ENCODE data around the gene NUP160. TPM values are rescaled to one million over a fixed set of nuclear protein-coding genes. Genes with fewer than 3 reads are reported as not detected.
A peak's percentile ranks its signal among the peaks of the same experiment; 100 is the strongest.
"Not testable (repeated sequence)": the region's sequence is repeated elsewhere in the genome, so short reads cannot be mapped to it uniquely, and the experiment has no call there.

The NUP160 gene
- total RNA-seq = 10 to 100 TPM; 36.5 to 53.6 (median 39.7) TPM

DNA sequence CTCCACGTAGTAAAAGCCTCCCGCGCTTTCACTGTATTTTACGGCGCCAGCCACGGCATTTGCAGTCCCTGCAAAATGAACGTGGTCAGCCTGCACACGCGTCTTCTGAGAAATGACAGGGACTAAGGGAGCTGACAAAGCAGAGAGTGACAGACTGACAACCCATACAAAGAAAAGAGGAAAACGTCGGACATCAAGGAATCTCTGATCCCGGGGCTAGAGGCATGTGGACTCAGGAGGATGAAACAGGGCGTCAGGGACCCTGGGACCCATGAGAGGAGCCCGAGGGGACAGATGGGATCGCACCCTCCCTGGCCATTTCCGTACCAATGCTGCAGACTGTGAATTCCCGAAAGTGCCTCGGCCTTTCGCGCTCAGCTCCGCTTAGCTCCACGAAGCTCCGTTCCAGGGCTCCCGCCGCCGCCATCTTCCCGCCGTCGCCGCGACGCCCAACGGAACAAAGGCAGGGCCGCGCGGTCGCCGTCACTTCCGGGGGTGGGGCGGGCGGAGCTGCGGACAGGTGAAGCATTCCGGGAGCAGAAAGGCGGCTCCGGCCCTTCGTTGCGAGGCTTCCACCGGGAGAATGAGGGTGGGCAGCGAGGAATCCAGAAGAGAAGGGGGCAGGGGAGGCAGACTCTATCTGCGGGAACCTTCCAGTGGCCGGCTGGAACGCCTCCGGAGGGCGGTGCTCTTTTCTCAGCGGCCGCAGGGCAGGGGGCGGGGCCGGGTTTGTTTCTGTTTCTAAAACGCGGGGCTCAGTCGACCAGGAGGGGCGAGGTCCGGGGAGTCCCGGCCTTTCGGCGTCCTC lies at the start of gene NUP160:
Gene NUP160 (minus strand): TSS at position 459 of the 808 bp plus-strand sequence. CDS start 32 bp downstream, at position 427.
- H3K27me3 ChIP-seq = no peaks in the 10 kb centered on the region
- H3K27ac ChIP-seq = peak within 1 kb of the TSS; percentile 82 to 98 (median 94)
- peaks cover 17 to 24% of the 10 kb centered on the region in 2 donors for H3K4me1 ChIP-seq
- H3K9me3 ChIP-seq = no peaks in the 10 kb centered on the region
- no peaks in the 10 kb centered on the region for H3K36me3 ChIP-seq
- peak; percentile 89 to 90 for DNase-seq
- intact Hi-C loops (cut with DNase I) = no loop called here
- TF ChIP-seq, protein P1, sequence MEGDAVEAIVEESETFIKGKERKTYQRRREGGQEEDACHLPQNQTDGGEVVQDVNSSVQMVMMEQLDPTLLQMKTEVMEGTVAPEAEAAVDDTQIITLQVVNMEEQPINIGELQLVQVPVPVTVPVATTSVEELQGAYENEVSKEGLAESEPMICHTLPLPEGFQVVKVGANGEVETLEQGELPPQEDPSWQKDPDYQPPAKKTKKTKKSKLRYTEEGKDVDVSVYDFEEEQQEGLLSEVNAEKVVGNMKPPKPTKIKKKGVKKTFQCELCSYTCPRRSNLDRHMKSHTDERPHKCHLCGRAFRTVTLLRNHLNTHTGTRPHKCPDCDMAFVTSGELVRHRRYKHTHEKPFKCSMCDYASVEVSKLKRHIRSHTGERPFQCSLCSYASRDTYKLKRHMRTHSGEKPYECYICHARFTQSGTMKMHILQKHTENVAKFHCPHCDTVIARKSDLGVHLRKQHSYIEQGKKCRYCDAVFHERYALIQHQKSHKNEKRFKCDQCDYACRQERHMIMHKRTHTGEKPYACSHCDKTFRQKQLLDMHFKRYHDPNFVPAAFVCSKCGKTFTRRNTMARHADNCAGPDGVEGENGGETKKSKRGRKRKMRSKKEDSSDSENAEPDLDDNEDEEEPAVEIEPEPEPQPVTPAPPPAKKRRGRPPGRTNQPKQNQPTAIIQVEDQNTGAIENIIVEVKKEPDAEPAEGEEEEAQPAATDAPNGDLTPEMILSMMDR (IDR thresholded peaks at IDR 0.05) = peak in 1 of 6 experiments; percentile 5
- peak; percentile 66 to 94 for TF ChIP-seq POLR2A (IDR thresholded peaks at IDR 0.05)
- 0 to 2% methylated on average over 30 to 65 of the region's 66 CpGs for WGBS, 2 donors
- peak within 1 kb of the TSS; percentile 53 to 79 (median 57) for H3K4me3 ChIP-seq (replicated peaks in 1 of 3)

GRCh38 chr11:47896199-47896598 lies 48.0 kb upstream of the NUP160 start:
- 96 to 99% methylated on average over 7 of the region's 7 CpGs for WGBS, 2 donors
- Histone ChIP-seq H3K4me1 (peaks cover 2% of the 10 kb centered on the region in 2 donors), H3K27me3 (no peaks in the 10 kb centered on the region), H3K36me3 (no peaks in the 10 kb centered on the region), H3K9me3 (no peaks in the 10 kb centered on the region), H3K4me3 (replicated peaks in 1 of 3) (no peak overlapping the region), H3K27ac (no peak overlapping the region)
- DNase-seq = no peak
- TF ChIP-seq POLR2A (IDR thresholded peaks at IDR 0.05) = no peak
- TF ChIP-seq, protein P1 (IDR thresholded peaks at IDR 0.05) = no peak
- intact Hi-C loops (cut with DNase I) = no loop called here

DNA sequence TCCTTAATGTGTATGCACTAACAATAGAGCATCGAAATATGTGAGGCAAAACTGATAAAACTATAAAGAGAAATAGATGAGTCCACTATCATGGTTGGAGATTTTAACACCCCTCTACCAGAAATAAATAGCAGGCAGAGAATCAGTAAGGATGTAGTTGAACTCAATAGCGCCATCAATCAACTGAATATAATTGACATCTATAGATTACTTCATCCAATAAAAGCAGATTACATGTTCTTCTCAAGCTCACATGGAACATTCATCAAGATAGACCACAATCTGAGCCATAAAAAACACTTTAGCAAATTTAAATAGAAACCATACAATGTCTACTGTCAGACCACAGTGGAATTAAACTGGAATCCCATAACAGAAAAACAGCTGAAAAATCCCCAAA lies 46.9 kb upstream of the NUP160 start:
- WGBS, 2 donors = 90 to 93% methylated on average over 2 of the region's 2 CpGs
- Histone ChIP-seq H3K4me3 (replicated peaks in 1 of 3) (no peak overlapping the region), H3K9me3 (no peaks in the 10 kb centered on the region), H3K27ac (no peak overlapping the region), H3K27me3 (no peaks in the 10 kb centered on the region), H3K36me3 (no peaks in the 10 kb centered on the region), H3K4me1 (peaks cover 11 to 14% of the 10 kb centered on the region in 2 donors)
- DNase-seq = no peak
- intact Hi-C loops (cut with DNase I) = no loop called here
- TF ChIP-seq, protein P1 (IDR thresholded peaks at IDR 0.05) = no peak
- no peak for TF ChIP-seq POLR2A (IDR thresholded peaks at IDR 0.05)

- peak overlapping the region in 1 of 3 donors; percentile 41 for H3K27ac ChIP-seq
- intact Hi-C loops (cut with DNase I); H3K4me3 ChIP-seq (replicated peaks in 1 of 3); H3K36me3 ChIP-seq; DNase-seq; H3K9me3 ChIP-seq; H3K27me3 ChIP-seq: not testable (repeated sequence)
- peaks cover 15 to 20% of the 10 kb centered on the region in 2 donors for H3K4me1 ChIP-seq
- 96 to 100% methylated on average over 5 to 24 of the region's 57 CpGs for WGBS, 2 donors
These were observed 44.6 kb upstream of the NUP160 start for GRCh38 chr11:47892546-47893276.

DNA sequence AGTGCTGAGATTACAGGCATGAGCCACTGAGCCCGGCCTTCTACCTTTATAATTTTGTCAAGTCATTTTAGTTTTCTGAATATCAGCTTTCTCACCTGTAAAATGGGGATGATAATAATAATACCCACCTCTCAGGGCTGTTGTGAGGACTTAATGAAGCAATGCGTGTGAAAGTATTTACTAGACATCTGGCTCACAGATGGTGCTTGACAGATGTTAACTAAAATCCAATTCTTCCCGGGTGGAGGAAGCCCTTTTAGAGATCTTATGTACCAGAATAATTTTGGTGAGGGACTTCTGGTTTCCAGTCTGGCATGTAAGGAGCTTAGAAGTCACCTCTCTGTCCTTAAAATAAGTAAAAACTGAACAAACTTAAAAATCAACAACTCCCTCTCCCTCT lies 43.7 kb upstream of the NUP160 start:
- H3K4me1 ChIP-seq = peaks cover 15 to 20% of the 10 kb centered on the region in 2 donors
- no peaks in the 10 kb centered on the region for H3K27me3 ChIP-seq
- peak overlapping the region in 1 of 3 donors; percentile 10 for H3K27ac ChIP-seq
- no peak overlapping the region for H3K4me3 ChIP-seq (replicated peaks in 1 of 3)
- no peak for DNase-seq
- no peaks in the 10 kb centered on the region for H3K9me3 ChIP-seq
- intact Hi-C loops (cut with DNase I) = no loop called here
- H3K36me3 ChIP-seq = no peaks in the 10 kb centered on the region
- no peak for TF ChIP-seq POLR2A (IDR thresholded peaks at IDR 0.05)
- TF ChIP-seq, protein P1 (IDR thresholded peaks at IDR 0.05) = no peak
- WGBS, 2 donors = 88 to 91% methylated on average over 3 of the region's 3 CpGs

Data from thyroid gland (tissue), 4 donors.